Skeletal muscle cell (primary cell): ENCODE results near the gene SIAH2.
A peak's percentile ranks its signal among the peaks of the same experiment; 100 is the strongest.

Experiments used
- DNase-seq: peaks from one replicate; pipeline ENCODE4 v3.0.0-alpha.2; 2010; ENCODE audit warnings: low read depth
- H3K4me3 ChIP-seq: 2 replicates; pipeline ENCODE4 v1.5.1; 2011; ENCODE audit warnings: low read depth, mild to moderate bottlenecking, control low read depth, low read length, moderate library complexity

The SIAH2 gene

DNA sequence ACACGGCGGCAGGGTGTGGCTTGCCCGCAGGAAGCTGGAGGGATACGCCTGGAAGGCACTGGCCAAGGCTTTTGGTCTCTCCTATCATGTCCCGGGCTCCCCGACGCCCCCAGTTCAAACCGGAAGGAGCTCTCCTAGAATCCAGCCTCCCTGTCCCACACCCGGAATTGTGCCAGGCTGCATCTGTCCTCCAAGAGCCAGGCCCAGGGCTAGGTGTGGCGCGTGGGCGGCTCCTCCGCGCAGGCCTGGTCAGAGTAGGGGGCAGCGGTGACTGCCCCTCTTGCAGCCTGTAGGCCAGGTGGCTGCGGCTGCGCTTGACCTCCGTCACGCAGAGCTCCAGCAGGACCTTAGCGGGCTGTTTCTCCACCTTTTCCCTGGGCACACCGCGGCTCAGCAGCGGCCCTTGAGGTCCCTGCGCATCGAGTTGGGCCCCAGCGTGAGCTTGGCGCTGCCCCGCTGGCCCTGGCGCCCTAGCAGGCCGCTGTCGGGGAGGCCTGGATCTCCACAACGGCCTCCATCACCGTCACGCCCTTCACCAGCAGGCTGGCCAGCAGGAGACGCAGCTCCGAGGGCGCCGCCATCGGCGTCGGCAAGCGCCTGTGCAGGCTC is 15.9 kb upstream of the SIAH2 start:
- no peak for DNase-seq
- no peak overlapping the region for H3K4me3 ChIP-seq

DNA sequence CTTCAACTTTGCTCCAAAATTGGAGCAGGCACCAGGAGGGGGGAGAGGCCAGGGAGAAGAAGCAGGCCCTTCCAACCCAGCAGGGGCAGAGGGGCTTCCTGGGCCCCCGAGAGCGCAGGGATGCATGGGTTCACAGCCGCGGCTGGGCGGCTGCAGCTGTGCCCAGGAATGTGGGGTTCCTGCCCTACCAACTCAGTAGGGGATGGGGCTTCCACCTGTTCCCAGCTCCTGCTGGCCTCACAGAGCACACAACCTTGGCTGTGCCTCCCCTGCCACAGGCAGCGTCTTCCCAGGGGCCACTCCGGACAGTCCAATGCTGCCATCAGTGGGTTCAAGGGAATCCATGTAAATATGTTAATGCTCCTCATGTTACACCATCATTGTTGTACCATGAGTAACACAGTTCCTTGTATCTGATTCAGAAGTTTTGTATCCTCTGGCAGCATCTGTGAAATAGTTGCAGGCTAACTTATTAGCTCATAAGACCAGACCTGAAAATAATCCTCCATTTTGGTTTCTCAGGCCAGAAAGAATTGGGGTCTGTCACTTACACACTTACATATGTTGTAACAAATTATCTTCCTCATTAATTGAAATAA is 12.1 kb upstream of the SIAH2 start:
- H3K4me3 ChIP-seq, result no peak overlapping the region
- DNase-seq, result no peak

DNA sequence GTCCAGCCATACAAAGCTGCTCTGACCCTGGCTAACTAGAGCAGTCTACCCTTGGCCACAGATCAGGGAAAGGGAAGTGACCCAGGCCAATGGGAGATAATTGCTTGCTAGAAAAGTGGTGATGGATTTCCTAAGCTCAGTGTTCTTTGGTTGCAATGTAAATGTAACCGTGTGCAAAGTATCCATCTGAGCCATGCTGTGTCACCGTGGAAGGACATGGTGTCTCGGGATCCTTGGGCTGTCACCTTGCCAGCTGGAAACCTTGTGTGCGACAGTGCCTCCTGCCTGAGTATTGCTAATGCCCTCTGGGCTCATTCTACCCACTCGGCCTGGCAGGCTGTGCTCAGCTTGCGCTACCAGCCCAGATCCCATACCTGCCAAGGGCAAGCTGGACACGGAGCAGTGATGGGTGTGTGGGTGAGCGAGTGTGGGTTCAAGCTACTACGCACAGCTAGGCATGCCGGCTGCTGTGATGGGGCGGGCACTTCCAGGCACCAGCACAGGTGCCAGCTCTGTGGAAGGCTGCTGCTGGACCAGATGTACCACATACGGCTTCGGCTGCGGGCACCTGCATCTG is 10.7 kb upstream of the SIAH2 start:
- DNase-seq, result no peak
- H3K4me3 ChIP-seq, result no peak overlapping the region

DNA sequence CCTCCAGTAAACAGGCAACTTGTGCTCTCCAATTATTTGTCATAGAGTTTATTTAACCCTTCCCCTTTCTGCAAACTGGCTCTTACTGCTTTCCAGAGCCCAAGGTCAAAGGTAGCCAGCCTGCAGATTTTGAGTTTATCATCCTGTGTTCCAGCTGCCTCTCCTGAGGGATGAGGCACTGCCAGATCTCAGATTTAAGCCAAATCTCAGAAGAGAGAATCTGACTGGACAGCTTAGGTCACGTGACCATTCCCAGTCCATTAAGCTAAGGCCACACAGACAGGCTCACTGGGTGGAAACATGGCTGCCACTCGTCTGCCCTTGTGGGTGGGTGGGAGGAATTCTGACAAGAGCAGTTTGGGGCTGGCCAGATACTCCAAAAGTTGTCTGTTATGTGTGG is 8.6 kb upstream of the SIAH2 start:
- H3K4me3 ChIP-seq, result no peak overlapping the region
- DNase-seq, result no peak

DNA sequence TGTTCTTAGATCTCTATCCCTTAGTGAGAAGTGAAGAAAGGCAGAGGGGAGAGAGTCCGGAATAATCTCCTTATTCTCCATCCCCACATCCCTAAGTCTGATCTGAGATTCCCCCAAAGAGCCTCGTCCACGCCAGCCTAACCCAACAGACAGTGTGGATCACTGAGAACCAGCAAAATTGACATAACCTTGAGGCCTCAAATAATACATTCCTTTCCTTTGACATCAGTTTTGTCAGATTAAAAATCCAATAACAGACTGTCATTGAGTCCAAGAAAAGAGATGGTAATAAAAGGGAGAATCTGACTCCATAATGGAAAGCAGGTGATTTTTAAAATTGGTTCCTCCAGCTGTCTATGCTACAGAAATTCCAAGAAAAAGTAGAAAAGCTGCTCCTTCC is 7.7 kb upstream of the SIAH2 start:
- DNase-seq, result no peak
- no peak overlapping the region for H3K4me3 ChIP-seq

DNA sequence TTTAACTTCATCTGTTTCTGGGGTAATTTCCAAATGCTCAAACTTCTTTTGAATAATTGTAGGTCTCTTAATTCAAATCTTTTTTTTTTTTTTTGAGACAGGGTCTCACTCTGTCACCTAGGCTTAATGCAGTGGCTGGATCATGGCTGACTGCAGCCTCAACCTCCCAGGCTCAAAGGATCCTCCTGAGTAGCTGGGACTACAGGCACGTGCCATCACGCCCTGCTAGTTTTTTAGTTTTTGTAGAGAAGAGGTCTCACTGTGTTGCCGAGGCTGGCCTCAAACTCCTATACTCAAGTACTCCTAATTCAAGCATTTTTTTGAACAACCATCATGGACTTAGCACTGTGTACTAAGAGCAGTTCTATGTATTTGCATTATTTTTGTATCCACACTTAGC is 3.8 kb upstream of the SIAH2 start:
- DNase-seq, result no peak
- H3K4me3 ChIP-seq, result no peak overlapping the region

DNA sequence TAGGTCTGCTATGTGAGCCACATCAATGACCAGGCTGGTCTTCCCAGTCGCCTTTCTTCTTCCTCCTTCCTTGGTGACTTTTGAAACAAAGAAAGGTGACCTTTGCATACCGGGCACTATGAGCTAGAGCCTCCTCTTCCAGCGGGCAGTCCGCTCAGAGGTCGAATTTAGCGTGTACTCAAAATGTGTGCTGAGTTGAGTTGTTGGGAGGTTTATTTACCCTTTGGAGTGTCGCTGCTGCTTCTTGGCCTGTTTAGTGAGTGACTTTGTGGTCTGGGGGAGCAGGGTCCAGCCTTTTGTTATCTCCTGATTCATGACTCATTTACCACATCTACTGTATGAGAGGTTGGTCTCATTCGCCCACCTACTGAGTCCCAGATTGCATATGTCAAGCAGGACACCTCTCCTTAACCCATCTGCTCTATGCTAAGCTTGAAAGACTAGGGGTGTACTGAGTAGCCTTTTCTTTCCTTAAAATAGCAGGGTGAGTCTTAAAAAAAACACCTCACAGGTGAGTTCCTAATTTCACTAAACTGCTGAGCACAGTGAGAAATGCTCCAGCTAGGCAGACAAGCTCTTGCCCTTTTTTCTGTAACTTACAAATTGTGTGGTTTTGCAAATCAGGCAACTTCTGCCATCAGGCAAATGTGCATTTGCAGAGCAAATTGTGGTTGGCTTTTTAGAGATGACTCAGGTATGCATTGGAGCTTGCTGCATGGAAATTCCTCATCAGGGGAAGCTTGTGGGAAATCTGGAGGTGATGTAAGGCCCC is 3.2 kb upstream of the SIAH2 start:
- DNase-seq, result peak; percentile 39

DNA sequence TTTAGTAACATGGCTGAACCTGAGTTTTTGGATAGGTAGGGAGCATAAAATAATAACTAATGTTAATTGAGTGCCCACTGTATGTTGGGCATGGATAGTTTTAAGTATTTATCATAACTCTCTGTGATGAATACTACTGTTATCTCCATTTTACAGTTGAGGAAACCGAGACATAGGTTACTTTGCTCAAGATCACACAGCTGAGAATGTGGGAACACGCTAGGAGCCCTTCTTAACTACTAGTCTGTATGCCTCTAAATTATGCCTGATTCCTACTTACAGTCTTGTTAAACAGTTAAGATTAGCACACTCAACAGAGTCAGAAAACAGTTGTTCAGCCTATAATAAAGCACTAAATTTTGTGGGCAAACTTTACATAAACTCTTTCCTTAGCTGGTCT is 2.0 kb upstream of the SIAH2 start:
- no peak overlapping the region for H3K4me3 ChIP-seq
- no peak for DNase-seq

More for the DNA sequence above, 3.2 kb upstream of the SIAH2 start:
- no peak overlapping the region for H3K4me3 ChIP-seq

DNA sequence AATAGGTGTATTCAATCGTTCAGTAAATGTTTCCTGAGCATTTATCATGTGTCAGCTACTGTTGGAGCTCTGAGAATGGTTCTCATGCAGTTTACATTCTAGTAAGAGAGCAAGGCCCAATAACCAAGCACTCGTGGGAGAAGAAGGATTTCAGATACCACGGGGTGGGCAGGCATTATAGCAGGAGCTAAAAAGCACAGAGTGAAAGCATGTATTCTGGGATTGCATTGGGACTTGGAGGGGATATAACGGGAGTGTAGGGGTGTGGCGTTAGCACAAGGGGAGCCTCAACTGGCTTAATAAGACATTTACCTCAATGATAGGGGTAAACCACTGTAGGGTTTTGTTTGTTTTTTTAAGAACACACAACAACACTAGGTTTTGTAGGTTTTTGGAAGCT is 1.6 kb upstream of the SIAH2 start:
- peak overlapping the region; percentile 78 for H3K4me3 ChIP-seq
- no peak for DNase-seq

DNA sequence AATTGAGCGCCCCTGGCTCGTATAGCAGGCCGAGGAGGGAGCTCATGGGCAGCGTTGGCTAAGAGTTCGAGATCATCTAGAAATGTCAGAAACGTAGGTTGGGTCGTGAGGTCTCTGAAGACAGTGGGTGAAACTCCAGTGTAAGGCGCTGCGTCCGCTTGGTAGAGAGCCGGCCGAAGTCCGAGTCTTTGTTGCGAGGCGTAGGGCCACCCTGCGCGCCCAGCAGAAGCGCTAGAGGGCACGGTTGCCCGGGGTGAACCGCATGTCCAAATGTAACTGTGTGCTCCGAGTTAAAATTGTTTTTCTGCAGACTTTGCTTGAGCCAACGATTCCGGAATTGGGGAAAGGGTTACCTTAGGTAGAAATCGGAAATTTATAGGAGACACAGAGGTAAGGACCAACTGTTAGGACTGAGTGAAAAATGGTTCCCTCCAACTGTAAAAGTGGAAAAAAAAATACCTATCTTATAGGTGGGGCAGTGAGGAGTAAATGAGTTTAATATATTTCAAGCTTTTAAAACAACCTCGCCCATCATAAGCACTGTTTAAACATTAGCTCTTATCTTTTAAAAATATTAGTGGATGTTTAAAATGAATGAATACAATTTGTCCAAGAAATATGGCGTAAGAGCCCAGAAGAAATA is 993 bp upstream of the SIAH2 start:
- H3K4me3 ChIP-seq, result peak overlapping the region; percentile 78
- no peak for DNase-seq

DNA sequence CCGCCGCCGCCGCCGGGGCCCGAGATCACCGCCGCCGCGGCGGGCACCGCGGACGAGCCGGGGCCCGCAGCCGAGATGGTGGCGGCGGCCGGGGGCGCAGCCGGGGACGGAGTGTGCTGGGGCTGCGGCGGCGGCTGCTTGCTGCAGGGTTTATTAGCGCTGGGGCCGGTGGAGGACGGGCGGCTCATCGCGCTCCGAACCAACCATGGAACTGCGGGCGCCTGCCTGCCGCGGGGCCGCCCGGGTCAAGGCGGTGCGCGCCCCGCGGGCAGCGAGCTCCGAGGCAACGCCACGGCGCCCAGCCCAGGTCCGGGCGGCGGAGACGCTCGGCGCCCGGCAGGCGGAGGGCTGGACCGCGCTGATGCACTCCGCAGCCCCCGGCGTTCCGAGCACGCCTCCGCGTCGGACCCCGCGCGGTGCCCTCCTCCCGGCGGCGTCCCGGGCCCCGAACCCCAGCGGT is 277 bp downstream of the SIAH2 start:
- peak overlapping the region; percentile 78 for H3K4me3 ChIP-seq
- no peak for DNase-seq

DNA sequence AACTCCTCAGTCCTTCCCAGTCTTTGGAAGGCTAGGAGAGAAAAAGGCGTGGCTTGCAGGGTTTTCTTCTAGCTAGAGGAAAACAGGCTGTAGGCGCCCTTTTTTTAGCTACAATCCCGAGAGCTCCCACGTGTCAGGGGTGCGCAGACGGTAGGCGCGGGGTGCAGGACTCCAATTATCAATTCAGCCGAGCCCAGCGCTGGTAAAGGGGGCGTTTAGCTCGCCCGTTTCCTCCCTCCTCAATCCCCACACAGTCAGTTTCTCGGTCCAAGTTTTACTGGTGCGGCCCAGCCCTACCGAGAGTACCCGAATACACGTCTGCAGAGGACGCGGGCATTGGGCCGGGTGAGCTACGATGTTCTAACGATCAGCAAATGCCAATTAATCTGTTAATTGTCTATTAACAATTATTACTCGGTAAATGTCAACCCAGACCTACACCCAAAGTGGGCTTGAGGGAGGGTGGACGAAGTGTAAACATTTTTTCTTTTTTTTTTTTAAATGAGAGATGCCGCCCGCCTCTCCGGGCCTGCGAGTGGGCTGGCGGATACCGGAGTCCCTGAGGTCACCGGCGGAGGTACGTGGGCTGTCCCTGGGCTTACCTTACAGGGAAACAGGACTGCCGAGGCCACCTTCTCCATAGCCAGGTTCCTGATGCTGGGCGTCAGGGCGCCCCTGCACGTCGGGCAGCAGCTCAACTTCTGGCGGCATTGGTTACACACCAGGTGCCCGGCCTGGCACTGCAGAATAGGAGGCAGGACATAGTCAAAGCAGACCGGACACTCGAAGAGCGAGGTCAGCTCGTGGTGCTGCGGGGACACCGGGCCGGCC is 923 bp downstream of the SIAH2 start:
- peak overlapping the region; percentile 78 for H3K4me3 ChIP-seq
- no peak for DNase-seq

DNA sequence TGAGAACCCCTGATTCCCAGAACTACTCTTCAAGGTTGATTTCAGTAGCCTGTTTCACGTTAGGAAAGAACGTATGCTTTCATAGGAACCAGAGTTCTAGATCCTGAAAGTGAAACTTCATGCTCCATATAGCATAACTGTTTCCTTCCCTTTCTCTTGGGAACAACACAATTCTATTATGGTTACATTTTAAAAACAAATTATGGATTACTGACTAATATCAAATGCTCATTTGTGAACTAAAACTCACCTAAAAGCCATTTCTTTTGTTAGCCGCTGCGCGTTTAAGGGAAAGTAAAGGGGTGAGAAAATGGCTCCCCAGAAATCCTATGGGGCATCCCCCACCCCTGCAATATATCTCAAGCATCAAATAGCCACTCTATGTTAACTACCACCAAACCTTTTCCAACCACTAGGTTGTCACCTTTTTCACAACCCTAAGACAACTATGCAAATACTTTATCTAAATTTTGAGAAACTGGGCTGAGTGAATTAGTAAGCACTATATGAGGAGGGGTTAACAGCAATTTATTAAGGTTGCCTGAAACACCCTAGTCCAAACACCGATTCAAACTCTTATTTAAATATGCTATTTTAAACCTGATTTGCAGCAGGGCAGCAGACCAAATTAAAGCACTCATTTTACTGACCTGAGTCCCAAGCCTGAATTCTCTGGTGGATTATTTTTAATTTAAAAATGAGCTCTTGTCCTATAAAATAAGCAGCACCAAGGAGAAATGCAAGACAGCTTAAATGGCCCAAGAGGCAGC is 2.4 kb downstream of the SIAH2 start:
- H3K4me3 ChIP-seq, result peak overlapping the region; percentile 78
- no peak for DNase-seq

DNA sequence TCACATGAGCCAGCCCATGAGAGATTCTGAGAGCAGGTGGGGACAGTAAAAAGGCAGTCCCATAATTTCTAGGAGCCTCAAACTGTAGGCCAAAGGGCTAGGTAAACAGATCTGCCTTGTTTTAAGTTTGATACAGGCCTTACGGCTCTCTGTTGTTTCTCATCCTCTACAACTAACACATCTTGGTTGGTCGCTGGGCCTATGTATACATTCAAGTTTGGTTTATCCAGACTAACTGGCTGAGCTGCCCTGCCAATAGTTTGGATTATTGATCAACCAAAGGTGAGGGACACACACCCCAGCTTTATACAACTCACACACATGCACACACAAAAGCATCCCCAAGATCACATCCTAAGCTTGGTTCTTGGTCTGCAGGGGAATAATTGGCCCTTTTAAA is 3.0 kb downstream of the SIAH2 start:
- no peak for DNase-seq
- peak overlapping the region; percentile 78 for H3K4me3 ChIP-seq

DNA sequence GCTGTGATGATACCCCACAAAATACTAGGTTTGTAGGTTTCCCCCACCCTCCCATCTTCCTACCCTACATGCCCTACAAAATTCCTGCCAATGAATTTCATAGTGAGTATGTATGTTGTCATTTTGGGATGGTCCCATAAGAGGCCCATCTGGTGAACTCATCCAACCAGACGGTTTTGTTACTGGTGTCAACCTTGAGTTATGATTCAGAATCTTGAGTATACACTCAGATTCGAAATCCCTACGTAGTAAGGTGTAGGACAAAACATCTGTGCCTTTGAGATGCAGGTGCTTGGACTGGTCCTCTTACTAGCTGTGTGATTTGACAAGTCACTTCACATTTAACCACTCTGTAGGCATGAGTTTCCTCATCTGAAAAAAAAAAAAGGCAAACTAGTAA is 3.6 kb downstream of the SIAH2 start:
- H3K4me3 ChIP-seq, result no peak overlapping the region
- DNase-seq, result no peak

DNA sequence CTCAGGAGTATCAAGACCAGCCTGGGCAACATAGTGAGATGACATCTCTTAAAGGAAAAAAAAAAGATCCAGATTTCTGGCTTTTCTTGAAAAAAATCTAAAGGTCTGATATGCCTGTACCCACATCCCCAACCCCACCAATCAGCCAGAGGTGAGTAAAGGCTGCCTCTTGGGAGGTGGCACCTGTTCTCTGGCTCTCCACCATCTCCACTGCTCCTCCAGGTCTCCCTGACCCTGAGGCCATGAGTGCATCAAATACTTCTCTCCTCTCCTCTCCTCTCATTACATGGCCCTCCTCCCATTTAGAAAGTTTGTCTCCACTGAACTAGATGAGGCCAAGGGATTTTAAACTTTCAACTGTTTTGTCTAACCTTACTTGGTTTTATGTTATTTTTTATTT is 5.2 kb downstream of the SIAH2 start:
- no peak overlapping the region for H3K4me3 ChIP-seq
- DNase-seq, result no peak

DNA sequence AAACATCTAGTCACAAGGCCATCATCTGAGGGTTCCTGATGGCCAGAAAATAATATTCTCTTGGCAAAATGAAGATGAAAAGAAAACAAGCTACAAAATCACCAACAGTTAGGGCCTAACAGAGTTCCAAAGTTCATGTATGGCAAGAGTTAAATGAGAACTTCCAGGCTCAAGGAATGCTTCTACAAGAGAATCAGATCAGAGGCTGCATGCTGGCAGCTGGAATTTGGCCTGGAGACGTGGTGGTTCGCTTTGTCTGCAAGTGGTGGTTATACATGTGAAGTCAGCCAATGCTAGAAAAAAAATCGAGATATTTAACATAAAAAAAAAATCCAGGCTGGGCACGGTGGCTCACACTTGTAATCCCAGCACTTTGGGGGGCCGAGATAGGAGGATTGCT is 5.6 kb downstream of the SIAH2 start:
- no peak for DNase-seq
- H3K4me3 ChIP-seq, result no peak overlapping the region

DNA sequence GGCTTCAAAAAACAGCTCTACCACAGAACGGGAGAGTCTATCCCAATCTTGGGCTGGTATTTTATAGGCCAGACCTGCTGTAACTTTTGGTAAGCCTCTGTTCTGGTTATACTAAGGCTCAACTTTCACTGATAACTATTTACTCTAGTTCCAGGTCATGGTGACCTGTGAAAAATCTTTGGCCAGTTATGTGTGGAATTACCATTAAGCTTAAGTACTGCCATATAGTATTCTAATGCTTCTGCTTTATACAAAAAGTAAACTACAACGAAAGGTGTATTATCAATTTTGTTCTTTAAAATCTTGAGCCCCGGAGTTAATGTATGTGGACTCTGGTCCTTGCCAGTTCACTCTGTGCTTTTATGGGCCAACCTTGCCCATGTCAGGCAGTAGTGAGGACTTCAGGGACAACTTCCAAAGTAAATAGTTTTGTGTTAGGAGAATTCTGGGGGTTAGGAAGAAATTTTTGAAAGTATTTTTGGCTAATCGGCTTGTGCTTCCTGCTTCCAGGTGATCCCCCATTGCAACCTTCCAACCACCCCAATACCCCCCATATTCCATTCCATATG is 6.4 kb downstream of the SIAH2 start:
- no peak overlapping the region for H3K4me3 ChIP-seq
- no peak for DNase-seq
